ENCODE results near the gene ENO2.

The ENO2 gene

DNA sequence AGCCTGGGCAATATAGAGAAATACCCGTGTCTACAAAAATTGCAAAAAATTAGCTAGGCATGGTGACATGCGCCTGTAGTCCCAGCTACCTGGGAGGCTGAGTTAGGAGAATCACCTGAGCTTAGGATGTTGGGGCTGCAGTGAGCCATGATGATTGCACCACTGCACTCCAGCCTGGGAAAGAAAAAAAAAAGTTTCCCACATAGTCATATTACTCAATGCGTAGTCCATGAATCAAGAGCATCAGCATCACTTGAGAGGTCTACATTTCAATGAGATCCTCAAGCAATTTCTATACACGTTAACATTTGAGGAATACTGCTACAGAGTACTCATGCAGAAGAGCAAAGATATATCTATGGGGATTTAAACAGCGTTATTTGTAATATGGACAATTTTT, 15.0 kb upstream of the ENO2 start:
- no peaks in the 10 kb centered on the region for H3K36me3 ChIP-seq (replicated peaks; ENCODE audit: low read depth, low read length)
- no peaks in the 10 kb centered on the region for H3K27me3 ChIP-seq (ENCODE audit: low read depth, low read length)
- H3K9ac ChIP-seq (ENCODE audit: low read length): no peak overlapping the region
- TF ChIP-seq, protein P1, sequence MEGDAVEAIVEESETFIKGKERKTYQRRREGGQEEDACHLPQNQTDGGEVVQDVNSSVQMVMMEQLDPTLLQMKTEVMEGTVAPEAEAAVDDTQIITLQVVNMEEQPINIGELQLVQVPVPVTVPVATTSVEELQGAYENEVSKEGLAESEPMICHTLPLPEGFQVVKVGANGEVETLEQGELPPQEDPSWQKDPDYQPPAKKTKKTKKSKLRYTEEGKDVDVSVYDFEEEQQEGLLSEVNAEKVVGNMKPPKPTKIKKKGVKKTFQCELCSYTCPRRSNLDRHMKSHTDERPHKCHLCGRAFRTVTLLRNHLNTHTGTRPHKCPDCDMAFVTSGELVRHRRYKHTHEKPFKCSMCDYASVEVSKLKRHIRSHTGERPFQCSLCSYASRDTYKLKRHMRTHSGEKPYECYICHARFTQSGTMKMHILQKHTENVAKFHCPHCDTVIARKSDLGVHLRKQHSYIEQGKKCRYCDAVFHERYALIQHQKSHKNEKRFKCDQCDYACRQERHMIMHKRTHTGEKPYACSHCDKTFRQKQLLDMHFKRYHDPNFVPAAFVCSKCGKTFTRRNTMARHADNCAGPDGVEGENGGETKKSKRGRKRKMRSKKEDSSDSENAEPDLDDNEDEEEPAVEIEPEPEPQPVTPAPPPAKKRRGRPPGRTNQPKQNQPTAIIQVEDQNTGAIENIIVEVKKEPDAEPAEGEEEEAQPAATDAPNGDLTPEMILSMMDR (IDR thresholded peaks at IDR 0.05; ENCODE audit: low read depth, low read length): no peak
- TF ChIP-seq EZH2phosphoT487 (IDR thresholded peaks at IDR 0.05; ENCODE audit: low read depth): no peak
- no peaks in the 10 kb centered on the region for H3K9me3 ChIP-seq (ENCODE audit: insufficient read depth, low read length)
- no peaks in the 10 kb centered on the region for H4K20me1 ChIP-seq (ENCODE audit: insufficient read depth, low read length)
- H2AFZ ChIP-seq (ENCODE audit: low read depth, low read length): no peak overlapping the region
- no peaks in the 10 kb centered on the region for H3K79me2 ChIP-seq (ENCODE audit: low read length)
- no peak overlapping the region for H3K4me3 ChIP-seq (ENCODE audit: low read length)
- no peak overlapping the region for H3K27ac ChIP-seq (ENCODE audit: low read length)
- H3K4me2 ChIP-seq (ENCODE audit: low read length): no peak overlapping the region
- H3K4me1 ChIP-seq (ENCODE audit: low read length): peaks cover 7% of the 10 kb centered on the region; the same call in 1 of the 2 replicates

DNA sequence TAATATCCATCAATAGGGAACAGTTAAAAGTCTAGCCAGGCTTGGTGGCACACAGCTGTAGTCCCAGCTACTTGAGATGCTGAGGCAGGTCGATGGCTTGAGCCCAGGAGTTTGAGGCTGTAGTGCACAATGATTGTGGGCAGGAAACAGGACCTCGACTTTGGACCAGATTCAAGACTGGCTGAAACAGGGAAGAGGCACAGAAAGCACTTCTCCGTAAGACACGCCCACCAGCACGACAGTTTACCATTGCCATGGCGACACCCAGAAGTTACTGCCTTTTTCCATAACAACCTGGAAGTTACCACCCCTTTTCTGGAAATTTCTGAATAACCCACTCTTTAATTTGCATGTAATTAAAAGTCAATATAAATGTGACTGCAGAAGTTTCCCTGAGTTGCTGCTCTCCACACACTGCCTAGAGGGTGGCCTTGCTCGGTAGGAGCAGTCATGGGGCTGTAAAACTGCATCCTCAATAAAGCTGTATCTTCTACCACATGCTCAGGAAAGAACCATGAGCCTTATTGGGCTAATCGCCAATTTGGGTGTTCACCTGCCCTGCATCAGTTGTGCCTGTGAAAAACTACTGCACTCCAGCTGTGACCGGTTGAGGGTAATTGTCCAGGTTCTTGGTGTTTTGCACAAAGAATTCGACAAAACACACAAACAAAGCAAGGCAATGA, 14.4 kb upstream of the ENO2 start:
- Histone ChIP-seq H3K4me1 (ENCODE audit: low read length) (peaks cover 7% of the 10 kb centered on the region; the same call in 1 of the 2 replicates), H3K36me3 (replicated peaks; ENCODE audit: low read depth, low read length) (no peaks in the 10 kb centered on the region), H3K79me2 (ENCODE audit: low read length) (no peaks in the 10 kb centered on the region), H3K9ac (ENCODE audit: low read length) (no peak overlapping the region), H3K27ac (ENCODE audit: low read length) (no peak overlapping the region), H4K20me1 (ENCODE audit: insufficient read depth, low read length) (no peaks in the 10 kb centered on the region), H3K4me3 (ENCODE audit: low read length) (no peak overlapping the region), H3K9me3 (ENCODE audit: insufficient read depth, low read length) (no peaks in the 10 kb centered on the region), H3K27me3 (ENCODE audit: low read depth, low read length) (no peaks in the 10 kb centered on the region), H3K4me2 (ENCODE audit: low read length) (no peak overlapping the region), H2AFZ (ENCODE audit: low read depth, low read length) (no peak overlapping the region)
- TF ChIP-seq, protein P1 (IDR thresholded peaks at IDR 0.05; ENCODE audit: low read depth, low read length): no peak
- no peak for TF ChIP-seq EZH2phosphoT487 (IDR thresholded peaks at IDR 0.05; ENCODE audit: low read depth)

DNA sequence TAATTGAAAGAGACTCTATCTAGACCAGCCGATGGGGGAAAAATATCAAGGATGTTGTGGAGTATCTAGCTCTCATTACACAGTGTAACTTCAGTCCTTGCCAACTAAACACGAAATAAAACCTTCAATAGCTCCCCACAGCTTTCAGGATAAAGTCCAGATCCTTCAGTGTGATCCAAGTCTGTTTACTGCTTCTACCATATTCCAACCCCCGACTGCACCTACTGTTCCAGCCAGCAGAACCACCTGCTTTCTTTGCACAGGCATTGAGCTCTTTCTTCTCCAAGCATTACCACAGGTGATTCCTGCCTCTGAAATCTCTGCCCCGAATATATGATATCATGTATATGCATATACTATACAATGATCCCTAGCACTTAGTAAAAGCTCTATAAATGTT, 11.9 kb upstream of the ENO2 start:
- Histone ChIP-seq H3K9me3 (ENCODE audit: insufficient read depth, low read length) (no peaks in the 10 kb centered on the region), H3K36me3 (replicated peaks; ENCODE audit: low read depth, low read length) (no peaks in the 10 kb centered on the region), H3K4me1 (ENCODE audit: low read length) (peaks cover 13% of the 10 kb centered on the region), H3K27me3 (ENCODE audit: low read depth, low read length) (no peaks in the 10 kb centered on the region), H3K9ac (ENCODE audit: low read length) (no peak overlapping the region), H3K27ac (ENCODE audit: low read length) (no peak overlapping the region), H4K20me1 (ENCODE audit: insufficient read depth, low read length) (no peaks in the 10 kb centered on the region), H3K4me3 (ENCODE audit: low read length) (no peak overlapping the region), H2AFZ (ENCODE audit: low read depth, low read length) (no peak overlapping the region), H3K79me2 (ENCODE audit: low read length) (no peaks in the 10 kb centered on the region), H3K4me2 (ENCODE audit: low read length) (no peak overlapping the region)
- TF ChIP-seq, protein P1 (IDR thresholded peaks at IDR 0.05; ENCODE audit: low read depth, low read length): no peak
- TF ChIP-seq EZH2phosphoT487 (IDR thresholded peaks at IDR 0.05; ENCODE audit: low read depth): no peak

DNA sequence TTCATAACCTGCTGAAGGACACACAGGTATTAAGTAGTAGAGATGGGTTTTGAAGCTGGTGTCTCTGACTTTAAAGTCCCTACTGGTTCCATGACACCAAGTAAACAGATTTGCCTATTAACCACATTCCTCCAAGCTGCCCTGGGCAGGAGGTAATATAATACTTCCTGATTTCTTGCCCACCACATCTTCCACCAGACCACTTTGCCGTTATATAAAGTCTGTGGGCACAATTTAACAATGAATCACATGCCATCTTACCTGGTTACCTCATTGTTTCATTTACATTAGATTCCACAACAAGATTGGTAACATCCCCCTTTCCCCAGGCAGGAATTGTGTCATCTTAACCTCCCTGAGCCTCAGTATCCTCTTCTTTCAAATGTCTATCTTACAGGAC, 10.7 kb upstream of the ENO2 start:
- H2AFZ ChIP-seq (ENCODE audit: low read depth, low read length): peak overlapping the region; percentile 94
- peak overlapping the region; percentile 88; the same call in 1 of the 2 replicates for H3K4me3 ChIP-seq (ENCODE audit: low read length)
- H3K79me2 ChIP-seq (ENCODE audit: low read length): no peaks in the 10 kb centered on the region
- TF ChIP-seq, protein P1 (IDR thresholded peaks at IDR 0.05; ENCODE audit: low read depth, low read length): no peak
- TF ChIP-seq EZH2phosphoT487 (IDR thresholded peaks at IDR 0.05; ENCODE audit: low read depth): no peak
- peak overlapping the region; percentile 89 for H3K4me2 ChIP-seq (ENCODE audit: low read length)
- H3K36me3 ChIP-seq (replicated peaks; ENCODE audit: low read depth, low read length): no peaks in the 10 kb centered on the region
- no peak overlapping the region for H3K9ac ChIP-seq (ENCODE audit: low read length)
- H3K4me1 ChIP-seq (ENCODE audit: low read length): peaks cover 13% of the 10 kb centered on the region
- no peaks in the 10 kb centered on the region for H3K27me3 ChIP-seq (ENCODE audit: low read depth, low read length)
- no peak overlapping the region for H3K27ac ChIP-seq (ENCODE audit: low read length)
- no peaks in the 10 kb centered on the region for H3K9me3 ChIP-seq (ENCODE audit: insufficient read depth, low read length)
- no peaks in the 10 kb centered on the region for H4K20me1 ChIP-seq (ENCODE audit: insufficient read depth, low read length)

All from OCI-LY3 (cell line).